BJ (cell line): Measurements from ENCODE around the gene SAP25. TPM values are rescaled to one million over a fixed set of nuclear protein-coding genes. Genes with fewer than 3 reads are reported as not detected.

ENCODE experiments used
- polyA plus RNA-seq: library from polyadenylated mRNA; depleted of rRNA; stranded (reverse); fragments of >200 nt; gene quantifications from 2 replicates; pipeline ENCODE4 v1.2.3, GENCODE V29; 2011; rRNA removed
- small RNA-seq: library from RNA; depleted of rRNA; stranded (forward); fragments of <200 nt; gene quantifications from one replicate; pipeline ENCODE3, GENCODE V24; 2012; ENCODE audit warnings: low replicate concordance, low read depth; ENCODE audit not compliant: insufficient read length

SAP25 gene
- polyA plus RNA-seq, 1 experiment, result 0.34 TPM

Small RNAs within 50 kb of the gene (small RNA-seq; reads per million reads assigned to genes)
- gene RN7SL416P (not detected), gene SAP25 (not detected)

Other genes starting within 250 kb of the SAP25 start
- gene PILRB, start 215.8 kb downstream of the SAP25 start, polyA plus RNA-seq, result 10.6 and 25.4 TPM in 2 replicates
- 0.27 and 0.49 TPM in 2 replicates for gene PILRA, start 200.4 kb downstream of the SAP25 start, polyA plus RNA-seq
- 2.2 and 2.8 TPM in 2 replicates for gene ZCWPW1, start 145.2 kb downstream of the SAP25 start, polyA plus RNA-seq
- 15.7 and 19.1 TPM in 2 replicates for gene MEPCE, start 144.1 kb downstream of the SAP25 start, polyA plus RNA-seq
- 10.6 and 13.1 TPM in 2 replicates for gene PPP1R35, start 137.4 kb downstream of the SAP25 start, polyA plus RNA-seq
- 0.21 and 0.32 TPM in 2 replicates for gene SPACDR, start 109.6 kb downstream of the SAP25 start, polyA plus RNA-seq
- gene TSC22D4, start 94.7 kb downstream of the SAP25 start, polyA plus RNA-seq, result 9.7 and 20.7 TPM in 2 replicates
- 0.10 and 0.15 TPM in 2 replicates for gene NYAP1, start 90.0 kb downstream of the SAP25 start, polyA plus RNA-seq
- gene AGFG2, start 34.7 kb downstream of the SAP25 start, polyA plus RNA-seq, result 6.3 and 10.9 TPM in 2 replicates
- gene LRCH4, start 12.2 kb upstream of the SAP25 start, polyA plus RNA-seq, result 9.1 and 20.0 TPM in 2 replicates
- 0.33 and 0.40 TPM in 2 replicates for gene FBXO24, start 12.4 kb upstream of the SAP25 start, polyA plus RNA-seq
- gene PCOLCE, start 28.5 kb upstream of the SAP25 start, polyA plus RNA-seq, result 173 and 433 TPM in 2 replicates
- 5.2 and 15.0 TPM in 2 replicates for gene MOSPD3, start 38.6 kb upstream of the SAP25 start, polyA plus RNA-seq
- gene TFR2, start 67.7 kb upstream of the SAP25 start, polyA plus RNA-seq, result 0.49 and 0.72 TPM in 2 replicates
- gene ACTL6B, start 82.5 kb upstream of the SAP25 start, polyA plus RNA-seq, result not detected in 2 replicates
- 87.4 and 172 TPM in 2 replicates for gene GNB2, start 99.8 kb upstream of the SAP25 start, polyA plus RNA-seq
- 5.7 and 7.6 TPM in 2 replicates for gene GIGYF1, start 120.3 kb upstream of the SAP25 start, polyA plus RNA-seq
- gene POP7, start 132.2 kb upstream of the SAP25 start, polyA plus RNA-seq, result 24.5 and 35.2 TPM in 2 replicates
- gene EPO, start 146.6 kb upstream of the SAP25 start, polyA plus RNA-seq, result not detected in 2 replicates
- gene ZAN, start 159.7 kb upstream of the SAP25 start, polyA plus RNA-seq, result not detected in 2 replicates